ENCODE results near the gene GPR3. TPM values are rescaled to one million over a fixed set of nuclear protein-coding genes. Genes with fewer than 3 reads are reported as not detected.

Gene GPR3
- total and polyA plus RNA-seq, 2 donors (not counting 3 experiments of a cell fraction or from before 2014, with no cell fraction given) = 1.8 TPM

DNA sequence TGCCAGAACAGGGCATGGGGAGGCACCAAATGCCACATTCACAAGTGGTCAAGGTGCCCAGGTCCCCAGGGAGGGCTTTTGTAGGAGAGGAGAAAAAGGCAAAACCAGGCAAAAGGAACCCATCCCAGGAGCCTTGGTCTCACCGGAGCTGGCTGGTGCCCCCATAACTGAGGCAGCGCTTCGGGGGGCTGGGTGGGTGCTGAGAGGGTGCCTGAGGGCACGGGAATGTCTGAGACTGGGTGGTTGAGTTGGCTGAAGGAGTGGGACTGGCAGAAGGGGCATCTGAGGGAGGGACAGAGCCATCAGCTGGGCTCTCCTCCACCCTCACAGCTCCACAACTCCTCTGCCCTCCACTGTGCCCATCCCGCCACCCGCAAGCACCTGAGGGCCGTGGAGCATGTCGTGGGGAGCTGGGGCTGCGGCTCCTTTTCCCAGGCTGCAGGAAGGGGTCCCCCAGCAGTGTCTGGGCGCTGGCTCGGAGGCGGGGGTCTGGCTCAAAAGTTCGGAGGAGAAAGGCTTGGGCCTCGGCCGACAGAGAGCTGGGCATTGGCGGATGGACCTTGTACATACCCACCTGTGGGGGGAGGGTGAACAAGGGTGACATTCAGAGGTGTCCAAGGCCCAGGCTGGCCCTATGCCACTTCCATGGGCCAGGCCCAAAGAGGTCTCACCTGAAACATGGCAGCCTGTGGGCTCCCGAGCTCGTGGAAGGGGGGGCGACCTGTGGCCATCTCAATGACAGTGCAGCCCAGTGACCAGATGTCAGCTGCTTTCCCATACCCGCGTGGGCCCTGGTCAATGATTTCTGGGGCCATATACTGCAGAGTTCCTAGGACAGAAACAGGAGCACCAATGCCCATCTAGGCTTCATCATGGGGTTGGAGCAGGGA lies 34.1 kb upstream of the GPR3 start:
- Histone ChIP-seq H4K20me1 (replicated peaks; ENCODE audit: control insufficient read depth, extremely low read depth, insufficient read depth, low read length) (no peaks in the 10 kb centered on the region), H3K27me3 (ENCODE audit: control insufficient read depth in 2 of 2, insufficient read depth in 2 of 2, low read length in 2 of 2) (no peaks in the 10 kb centered on the region), H3K9me3 (replicated peaks; ENCODE audit: control insufficient read depth, insufficient read depth, low read length) (no peaks in the 10 kb centered on the region), H3K36me3 (ENCODE audit: control insufficient read depth in 2 of 2, extremely low read depth in 1 of 2, insufficient read depth in 2 of 2, low read length in 2 of 2) (peaks cover 0 to 4% of the 10 kb centered on the region in 2 experiments), H3K4me1 (ENCODE audit: control insufficient read depth, extremely low read depth, insufficient read depth, low read length) (no peaks in the 10 kb centered on the region), H3K4me2 (ENCODE audit: insufficient read depth, low read length) (no peak overlapping the region), H3K79me2 (ENCODE audit: control insufficient read depth, insufficient read depth, low read length) (no peaks in the 10 kb centered on the region), H3K4me3 (replicated peaks in 1 of 3; ENCODE audit: insufficient read depth in 1 of 3, low read depth in 1 of 3, low read length in 3 of 3) (no peak overlapping the region), H2AFZ (ENCODE audit: low read depth, low read length) (no peak overlapping the region), H3K27ac (ENCODE audit: insufficient read depth, low read depth, low read length) (no peak overlapping the region), H3K9ac (replicated peaks; ENCODE audit: extremely low read depth, insufficient read depth, low read length) (no peak overlapping the region), H3K9me1 (replicated peaks; ENCODE audit: control insufficient read depth, extremely low read depth, insufficient read depth, low read length) (no peaks in the 10 kb centered on the region)
- ChIA-PET CTCF (interaction anchor here (0.6 to 5.5 kb wide), 29 partner anchors 8 to 305 kb away, joined by 3 to 54 read pairs (median 5); partner anchors contain the start of genes CD164L2, FCN3, GPR3 and MAP3K6), POLR2A (interaction anchor here (0.6 kb wide), 1 partner anchor 355 kb away, joined by 4 read pairs; no protein-coding TSS in a partner anchor)
- dilution Hi-C loops (cut with MboI; ENCODE audit: extremely low pct_ligation_motif_present, low sequenced_read_pairs) (no loop called here), intact Hi-C loops (cut with micrococcal nuclease) (no loop called here)
- no peak for TF ChIP-seq MYC (IDR thresholded peaks at IDR 0.05; ENCODE audit: low read depth, low read length)
- TF ChIP-seq CTCF (IDR thresholded peaks at IDR 0.05; ENCODE audit: extremely low read depth in 1 of 2, insufficient read depth in 1 of 2, low read depth in 1 of 2, low read length in 2 of 2) = no peak
- no peak for TF ChIP-seq POLR2A (IDR thresholded peaks at IDR 0.05; ENCODE audit: low read depth, low read length)
- TF ChIP-seq, protein P1, sequence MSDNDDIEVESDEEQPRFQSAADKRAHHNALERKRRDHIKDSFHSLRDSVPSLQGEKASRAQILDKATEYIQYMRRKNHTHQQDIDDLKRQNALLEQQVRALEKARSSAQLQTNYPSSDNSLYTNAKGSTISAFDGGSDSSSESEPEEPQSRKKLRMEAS (IDR thresholded peaks at IDR 0.05; ENCODE audit: insufficient read depth, insufficient read length) = no peak
- TF ChIP-seq POLR2AphosphoS5 (IDR thresholded peaks at IDR 0.05; ENCODE audit: insufficient read depth, low read depth, low read length) = no peak
- TF ChIP-seq EZH2 (IDR thresholded peaks at IDR 0.05; ENCODE audit: borderline replicate concordance, low read depth, low read length, severe bottlenecking) = no peak
- no peak for TF ChIP-seq JUN (IDR thresholded peaks at IDR 0.05; ENCODE audit: borderline replicate concordance, insufficient read depth, insufficient read length, low read depth)
- DNase-seq (ENCODE audit: low read depth, low spot score) (no peak), FAIRE-seq (no peak)
- no TSS peak for BruUV-seq (replicated peaks)
